Mononuclear cell (primary cell): Measurements from ENCODE around the gene LY86. TPM values are rescaled to one million over a fixed set of nuclear protein-coding genes. Genes with fewer than 3 reads are reported as not detected.

Experiments used
- H3K27me3 ChIP-seq: 2 replicates; pipeline ENCODE4 v1.6.0; 2011; ENCODE audit warnings: low read length, control low read depth; ENCODE audit not compliant: insufficient read depth
- H3K4me1 ChIP-seq: 2 replicates; pipeline ENCODE4 v1.5.1; 2011; ENCODE audit warnings: mild to moderate bottlenecking, low read length, control low read depth; ENCODE audit not compliant: insufficient read depth
- H3K4me3 ChIP-seq: 2 replicates; pipeline ENCODE4 v1.5.1; 2011; ENCODE audit warnings: mild to moderate bottlenecking, low read length, moderate library complexity
- H3K9me3 ChIP-seq: 2 replicates; pipeline ENCODE4 v1.5.1; 2011; ENCODE audit warnings: low read depth, mild to moderate bottlenecking, control low read depth, low read length
- total RNA-seq: library from RNA; depleted of rRNA; stranded (reverse); fragments of >200 nt; gene quantifications from one replicate; pipeline ENCODE4 v1.2.3, GENCODE V29; 2012

LY86 gene
- total RNA-seq, 1 donor, result 64.5 TPM

DNA sequence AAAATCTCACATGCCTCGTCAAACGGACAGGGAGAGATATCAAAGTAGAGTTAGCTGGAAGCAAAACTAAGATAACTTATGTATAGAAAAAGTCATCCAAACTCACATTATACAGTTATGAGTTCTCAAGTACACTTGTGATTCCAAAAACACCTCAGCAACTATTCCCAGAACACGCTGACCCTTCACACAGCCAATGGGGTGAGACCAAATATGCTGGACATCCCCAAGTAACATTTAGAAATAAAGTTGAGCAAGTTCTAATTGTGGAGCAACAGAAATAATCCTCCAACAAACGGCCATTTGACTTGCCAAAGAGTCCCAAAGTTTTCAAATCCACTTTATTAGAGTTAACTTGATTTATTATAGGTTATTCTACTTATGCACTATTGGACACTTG, 52.4 kb downstream of the LY86 start:
- Histone ChIP-seq H3K4me3 (no peak overlapping the region), H3K27me3 (no peaks in the 10 kb centered on the region), H3K9me3 (no peaks in the 10 kb centered on the region), H3K4me1 (peaks cover 16% of the 10 kb centered on the region)

DNA sequence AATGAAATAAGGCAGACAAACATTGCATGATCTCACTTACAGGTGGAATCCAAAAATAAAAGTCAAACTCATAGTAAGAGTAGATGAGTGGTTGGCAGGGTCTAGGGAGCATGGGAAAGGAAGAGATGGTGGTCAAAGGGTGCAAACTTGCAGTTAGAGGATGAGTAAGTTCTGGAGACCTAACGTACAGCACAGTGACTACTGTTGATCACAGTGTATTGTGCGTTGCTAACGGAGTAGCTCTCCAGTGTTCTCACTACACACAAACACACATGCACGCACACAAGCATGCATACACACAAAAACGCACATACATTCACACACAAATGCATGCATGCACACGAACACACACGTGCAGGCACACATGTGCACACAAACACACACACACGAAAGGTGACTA, 54.9 kb downstream of the LY86 start:
- Histone ChIP-seq H3K27me3 (no peaks in the 10 kb centered on the region), H3K9me3 (no peaks in the 10 kb centered on the region), H3K4me3 (no peak overlapping the region), H3K4me1 (no peaks in the 10 kb centered on the region)

DNA sequence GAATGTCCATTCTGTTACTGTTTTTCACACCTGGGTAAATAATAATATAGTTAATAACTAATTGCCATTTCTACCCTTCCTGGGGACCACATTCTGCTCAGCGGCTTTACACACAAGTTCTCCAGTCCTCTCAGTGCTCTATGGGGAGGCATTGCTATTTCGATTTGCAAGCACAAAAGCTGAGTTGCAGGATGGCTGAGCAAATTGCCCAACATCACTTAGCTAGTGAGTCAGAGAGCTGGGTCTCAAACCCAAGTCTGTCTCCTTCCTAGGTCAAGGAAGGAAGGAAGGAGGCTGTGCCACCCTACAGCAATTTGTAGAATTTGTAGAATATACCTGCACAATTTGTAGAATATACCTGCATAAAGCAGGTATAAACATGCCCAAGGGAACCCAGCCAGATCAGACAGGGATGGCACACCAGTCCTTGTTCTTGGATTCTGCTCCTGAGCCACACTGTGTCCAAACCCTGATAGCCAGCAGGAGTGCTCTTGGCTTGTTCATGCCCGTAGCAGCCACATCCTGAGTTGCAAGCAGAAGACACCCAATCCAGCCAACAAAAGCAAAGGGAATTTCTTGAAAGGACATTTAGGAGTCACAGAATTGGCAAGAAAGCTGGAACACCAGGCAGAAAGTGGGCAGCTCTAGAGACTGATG, 56.9 kb downstream of the LY86 start:
- no peak overlapping the region for H3K4me3 ChIP-seq
- no peaks in the 10 kb centered on the region for H3K4me1 ChIP-seq
- no peaks in the 10 kb centered on the region for H3K27me3 ChIP-seq
- H3K9me3 ChIP-seq, result no peaks in the 10 kb centered on the region

DNA sequence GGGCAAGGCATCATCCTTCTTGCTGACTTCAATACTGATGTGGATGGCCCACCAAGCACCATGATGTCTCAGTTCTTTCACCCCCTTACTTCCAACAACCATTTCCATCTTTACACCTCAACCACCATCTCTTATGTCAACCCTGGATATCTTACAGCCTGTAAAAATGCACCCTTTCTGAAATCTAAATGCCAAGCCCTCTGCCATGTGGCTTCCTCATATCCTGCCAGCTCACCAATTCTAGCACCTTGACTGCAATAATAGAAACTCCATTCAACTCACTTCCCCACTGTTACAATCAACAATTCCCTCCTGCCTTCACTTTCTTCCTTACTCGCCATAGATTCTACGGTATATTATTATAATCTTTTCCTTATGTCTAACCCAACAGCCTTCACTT, 57.9 kb downstream of the LY86 start:
- Histone ChIP-seq H3K4me3 (no peak overlapping the region), H3K4me1 (no peaks in the 10 kb centered on the region), H3K27me3 (no peaks in the 10 kb centered on the region), H3K9me3 (no peaks in the 10 kb centered on the region)

DNA sequence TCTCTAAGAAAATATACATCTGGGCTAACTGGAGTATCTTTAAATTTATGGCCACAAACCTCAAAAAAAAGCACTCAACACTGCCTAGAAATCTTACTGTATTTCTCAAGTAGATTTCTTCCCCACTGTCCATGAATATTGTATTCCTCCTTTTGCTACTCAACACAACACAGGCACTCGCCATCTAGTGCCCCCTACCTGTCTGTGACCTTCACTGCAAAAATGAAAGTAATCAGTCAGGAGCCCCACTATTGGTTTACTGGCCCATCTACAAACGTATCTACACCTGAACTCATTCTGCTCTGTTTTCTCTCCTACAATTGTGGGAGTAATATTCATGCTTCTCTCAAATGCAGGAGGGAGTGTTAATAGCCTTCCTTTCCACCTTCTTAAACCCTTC, 58.3 kb downstream of the LY86 start:
- H3K4me3 ChIP-seq, result no peak overlapping the region
- H3K9me3 ChIP-seq, result no peaks in the 10 kb centered on the region
- no peaks in the 10 kb centered on the region for H3K4me1 ChIP-seq
- no peaks in the 10 kb centered on the region for H3K27me3 ChIP-seq

DNA sequence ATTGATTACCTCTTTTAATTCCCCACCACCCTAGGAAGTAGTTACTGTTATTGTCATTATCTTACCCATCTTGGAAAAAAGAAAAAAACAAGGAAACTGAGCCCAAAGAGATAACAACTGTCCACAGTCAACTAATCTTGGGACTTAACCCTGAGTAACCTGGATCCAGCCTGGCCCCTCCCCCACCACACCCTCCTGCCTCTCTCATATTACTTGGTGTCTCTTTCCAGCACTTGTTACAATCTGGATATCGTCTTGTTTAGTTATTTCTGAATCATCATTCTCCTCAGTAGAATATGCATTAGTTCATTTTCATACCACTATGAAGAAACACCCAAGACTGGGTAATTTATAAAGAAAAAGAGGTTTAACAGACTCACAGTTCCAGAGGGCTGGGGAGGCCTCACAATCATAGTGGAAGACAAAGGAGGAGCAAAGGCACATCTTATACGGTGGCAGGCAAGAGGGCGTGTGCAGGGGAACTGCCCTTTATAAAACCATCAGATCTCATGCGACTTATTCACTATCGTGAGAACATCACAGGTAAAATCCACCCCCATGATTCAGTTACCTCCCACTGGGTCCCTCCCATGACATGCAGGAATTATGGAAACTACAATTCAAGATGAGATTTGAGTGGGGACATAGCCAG, 60.3 kb downstream of the LY86 start:
- H3K27me3 ChIP-seq, result no peaks in the 10 kb centered on the region
- no peaks in the 10 kb centered on the region for H3K9me3 ChIP-seq
- H3K4me3 ChIP-seq, result no peak overlapping the region
- H3K4me1 ChIP-seq, result peaks cover 2% of the 10 kb centered on the region

DNA sequence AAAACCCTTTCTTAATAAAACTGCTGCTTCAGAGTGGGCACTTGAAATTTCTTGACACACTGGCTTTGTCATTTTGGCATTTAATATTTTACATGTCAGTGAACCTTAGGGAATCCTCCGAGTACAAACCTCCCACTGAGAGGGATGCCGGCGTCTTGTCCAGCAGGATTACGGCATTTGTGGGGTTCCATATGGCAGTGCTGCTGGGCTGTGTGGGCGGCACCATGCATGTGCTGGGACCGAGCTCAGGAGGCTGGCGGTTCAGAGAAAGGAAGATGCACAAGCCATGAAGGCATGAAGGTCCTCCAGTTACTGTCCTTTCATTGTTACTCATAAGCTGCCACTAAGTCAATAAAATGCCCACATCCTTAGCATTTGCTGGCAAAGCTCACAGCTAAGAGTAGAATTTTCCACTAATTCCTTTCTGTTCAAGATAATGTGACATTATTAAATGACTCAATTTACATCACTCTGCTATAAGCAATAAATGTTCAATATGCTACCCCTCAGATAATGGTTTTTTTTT, 61.4 kb downstream of the LY86 start:
- no peak overlapping the region for H3K4me3 ChIP-seq
- no peaks in the 10 kb centered on the region for H3K27me3 ChIP-seq
- H3K9me3 ChIP-seq, result no peaks in the 10 kb centered on the region
- peaks cover 13% of the 10 kb centered on the region for H3K4me1 ChIP-seq

DNA sequence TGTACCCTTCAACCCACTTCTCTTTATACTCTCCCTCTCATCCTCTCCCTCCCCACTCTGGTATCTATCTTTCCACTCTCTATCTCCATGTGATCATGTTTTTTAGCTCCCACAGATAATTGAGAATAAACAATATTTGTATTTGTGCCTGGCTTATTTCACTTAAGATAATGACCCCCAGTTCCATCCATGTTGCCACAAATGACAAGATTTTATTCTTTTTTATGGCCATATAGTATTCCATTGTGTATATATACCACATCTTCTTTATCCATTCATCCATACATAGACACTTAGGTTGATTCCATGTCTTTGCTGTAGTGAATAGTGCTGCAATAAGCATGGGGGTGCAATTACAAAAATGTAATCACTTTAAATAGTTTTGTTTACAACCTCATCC, 62.3 kb downstream of the LY86 start:
- H3K9me3 ChIP-seq, result no peaks in the 10 kb centered on the region
- peaks cover 22% of the 10 kb centered on the region for H3K4me1 ChIP-seq
- no peak overlapping the region for H3K4me3 ChIP-seq
- no peaks in the 10 kb centered on the region for H3K27me3 ChIP-seq

DNA sequence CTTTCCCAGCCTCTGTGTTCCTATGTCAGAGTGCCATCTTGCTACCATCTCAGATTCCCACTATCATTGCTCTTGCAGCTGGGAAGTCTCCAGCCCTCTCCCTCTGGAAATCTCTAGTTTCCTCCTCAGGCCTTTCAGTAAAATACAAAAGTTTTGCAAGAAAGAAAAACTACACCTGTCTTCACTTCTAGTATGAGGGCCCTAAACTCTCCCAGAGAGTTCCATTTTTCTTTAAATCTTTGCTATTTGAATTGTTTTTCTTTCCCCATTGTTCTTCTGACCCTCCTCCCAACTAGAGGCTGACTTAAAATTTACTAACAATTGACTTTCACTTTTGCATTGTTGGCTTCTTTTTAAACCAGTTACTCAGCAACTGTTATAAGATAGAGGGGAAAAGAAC, 62.8 kb downstream of the LY86 start:
- H3K27me3 ChIP-seq, result no peaks in the 10 kb centered on the region
- no peak overlapping the region for H3K4me3 ChIP-seq
- peaks cover 26% of the 10 kb centered on the region for H3K4me1 ChIP-seq
- H3K9me3 ChIP-seq, result no peaks in the 10 kb centered on the region

DNA sequence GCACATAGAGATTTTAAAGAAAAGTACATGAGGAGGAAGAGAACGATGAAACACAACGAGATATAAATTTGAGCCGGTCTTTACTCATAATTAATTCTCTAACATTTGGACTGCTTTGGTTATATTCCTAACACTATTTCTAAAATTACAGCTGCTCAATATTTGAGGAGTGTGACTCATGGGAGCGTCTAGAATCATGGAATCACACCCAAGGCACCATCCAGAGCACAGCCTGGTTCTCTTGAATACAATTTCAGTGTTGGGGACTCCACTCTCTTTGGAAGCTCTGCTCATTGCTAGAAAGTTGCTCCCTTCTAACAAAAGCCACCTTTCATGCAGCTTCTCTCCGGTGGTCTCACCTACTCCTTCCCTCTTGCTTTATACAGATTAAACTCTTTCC, 64.4 kb downstream of the LY86 start:
- Histone ChIP-seq H3K27me3 (no peaks in the 10 kb centered on the region), H3K9me3 (no peaks in the 10 kb centered on the region), H3K4me3 (no peak overlapping the region), H3K4me1 (peaks cover 42% of the 10 kb centered on the region)

DNA sequence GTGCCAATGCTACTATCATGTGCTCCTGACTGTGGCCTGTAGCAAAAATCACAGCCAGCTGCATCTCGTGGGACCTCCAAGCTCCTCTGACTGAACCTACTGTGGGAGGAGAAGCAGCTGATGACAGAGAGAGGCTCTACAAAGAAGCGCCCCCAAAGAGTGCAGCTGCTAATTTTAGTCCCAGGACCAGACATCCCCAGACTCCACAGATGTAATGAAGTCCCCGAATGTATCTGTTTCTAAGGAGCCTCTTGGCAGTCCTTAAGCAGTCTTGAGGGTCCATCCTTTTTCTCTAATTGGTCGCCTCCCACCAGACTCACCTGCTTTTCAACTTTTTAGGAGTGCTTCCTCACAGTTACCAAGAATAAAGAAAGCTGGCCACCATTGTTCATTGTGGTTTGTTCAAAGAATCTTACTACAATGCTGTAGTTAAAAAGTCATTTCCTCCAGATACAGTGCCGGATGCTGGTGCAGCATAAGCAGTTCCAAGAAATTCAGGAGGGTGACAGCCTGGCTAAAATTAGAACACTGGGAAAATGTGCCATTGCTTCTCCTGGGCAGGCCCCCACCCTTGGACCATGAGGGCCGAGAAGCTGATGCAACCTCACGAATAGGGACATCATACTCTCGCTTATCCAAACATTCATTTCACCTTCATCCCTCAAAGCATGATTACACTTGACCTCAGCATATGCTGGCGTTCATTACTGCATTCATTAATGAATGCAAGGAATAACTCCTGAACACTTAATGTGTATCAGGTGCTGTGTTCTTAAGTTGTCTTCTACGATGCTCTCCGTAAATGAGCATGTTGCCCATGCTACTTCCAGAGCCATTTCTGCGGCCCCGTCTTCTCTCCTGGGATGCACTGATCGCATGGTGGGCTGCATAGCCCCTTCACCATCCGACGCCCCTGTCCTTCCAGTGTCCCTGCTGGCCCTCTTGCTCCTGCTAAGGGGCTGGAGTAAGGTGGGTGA, 66.4 kb downstream of the LY86 start:
- H3K4me3 ChIP-seq, result no peak overlapping the region
- no peaks in the 10 kb centered on the region for H3K9me3 ChIP-seq
- H3K27me3 ChIP-seq, result no peaks in the 10 kb centered on the region
- peaks cover 61% of the 10 kb centered on the region for H3K4me1 ChIP-seq

DNA sequence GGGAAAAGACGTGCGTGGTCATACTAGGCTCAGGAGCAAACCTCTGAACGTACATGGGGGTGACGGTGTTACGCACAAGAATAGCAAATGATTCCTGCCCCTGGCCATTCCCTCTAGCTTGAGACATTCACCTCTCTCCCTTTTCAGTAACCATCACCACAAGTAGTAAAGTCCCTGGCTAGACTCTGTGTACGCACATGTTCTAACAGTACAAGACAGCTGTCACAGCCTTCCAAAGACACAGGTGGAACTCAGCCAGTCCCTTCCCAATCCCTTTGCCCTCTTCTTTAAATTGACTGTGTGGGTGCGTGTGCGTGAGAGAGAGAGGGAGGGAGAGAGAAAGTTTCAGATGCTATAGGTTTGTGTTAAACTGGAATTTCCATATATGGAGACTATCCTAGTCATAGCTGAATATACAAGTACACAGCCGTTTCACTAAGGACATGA, 67.3 kb downstream of the LY86 start:
- no peak overlapping the region for H3K4me3 ChIP-seq
- H3K27me3 ChIP-seq, result no peaks in the 10 kb centered on the region
- H3K4me1 ChIP-seq, result peaks cover 71% of the 10 kb centered on the region
- H3K9me3 ChIP-seq, result no peaks in the 10 kb centered on the region

DNA sequence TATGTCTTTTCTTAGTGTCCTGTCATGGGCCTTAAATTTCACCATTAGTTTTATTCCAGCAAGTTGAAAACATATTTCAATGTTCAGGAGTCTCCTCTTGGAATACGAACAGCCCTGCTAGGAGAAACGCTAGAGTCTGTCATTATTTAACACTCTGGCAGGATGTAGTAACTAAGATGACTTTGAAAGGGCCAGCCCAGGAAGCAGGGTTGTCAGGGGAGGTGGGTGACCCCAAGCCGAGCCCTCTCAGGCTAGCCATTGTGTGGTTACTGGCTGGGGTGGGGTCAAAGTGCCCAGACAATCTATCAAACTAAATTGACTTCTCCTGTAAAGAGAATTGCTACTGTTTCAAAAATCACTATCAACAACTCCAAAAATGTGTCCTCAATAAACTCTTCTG, 67.8 kb downstream of the LY86 start:
- no peaks in the 10 kb centered on the region for H3K9me3 ChIP-seq
- H3K4me1 ChIP-seq, result peaks cover 75% of the 10 kb centered on the region
- H3K27me3 ChIP-seq, result no peaks in the 10 kb centered on the region
- no peak overlapping the region for H3K4me3 ChIP-seq

DNA sequence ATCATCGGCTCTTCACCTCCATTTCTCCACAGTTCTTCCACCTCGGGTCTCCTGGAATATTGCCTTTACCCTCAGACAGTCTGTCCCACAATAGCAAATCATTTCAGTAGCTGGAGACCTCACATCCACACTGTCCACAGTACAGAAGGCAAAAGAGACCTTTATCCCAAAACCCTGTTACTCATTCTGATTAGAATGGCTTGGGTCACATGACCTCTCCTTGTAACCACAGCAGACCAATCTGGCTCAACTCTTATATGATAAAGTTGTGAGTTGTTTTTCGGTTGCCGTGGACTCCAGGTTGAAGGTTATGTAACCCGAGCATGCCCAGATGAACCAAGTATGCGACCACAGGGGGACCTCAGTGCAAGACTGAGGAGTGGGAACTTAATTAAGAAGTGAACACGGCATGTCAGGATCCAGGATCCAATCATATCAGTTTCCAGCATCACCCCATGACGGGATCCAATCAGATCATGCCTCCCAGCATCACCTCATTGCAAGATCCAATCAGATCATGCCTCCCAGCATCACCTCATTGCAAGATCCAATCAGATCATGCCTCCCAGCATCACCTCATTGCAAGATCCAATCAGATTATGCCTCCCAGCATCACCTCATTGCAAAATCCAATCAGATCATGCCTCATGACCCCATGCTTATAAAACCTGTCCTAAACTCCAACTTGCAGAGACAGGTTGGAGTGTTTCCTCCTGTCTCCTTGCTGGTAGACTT, 68.7 kb downstream of the LY86 start:
- H3K4me1 ChIP-seq, result peaks cover 85% of the 10 kb centered on the region
- no peaks in the 10 kb centered on the region for H3K9me3 ChIP-seq
- H3K27me3 ChIP-seq, result no peaks in the 10 kb centered on the region
- no peak overlapping the region for H3K4me3 ChIP-seq
